Bronchial epithelial cell (primary cell): ENCODE results near the gene EPHA3. TPM values are rescaled to one million over a fixed set of nuclear protein-coding genes. Genes with fewer than 3 reads are reported as not detected.
A peak's percentile ranks its signal among the peaks of the same experiment; 100 is the strongest.

Source experiments
- DNase-seq: peaks from one replicate; pipeline ENCODE4 v3.0.0-alpha.2; 2010; ENCODE audit warnings: low read depth
- FAIRE-seq: peaks from 2 replicates; lab custom pipeline; 2011; peaks lifted over from hg19 to GRCh38; lab: Jason Lieb, UNC
- H3K27me3 ChIP-seq: 2 replicates; pipeline ENCODE4 v1.5.1; 2011; ENCODE audit warnings: low read length; ENCODE audit not compliant: control insufficient read depth, insufficient read depth
- H3K36me3 ChIP-seq: 2 replicates; pipeline ENCODE4 v1.5.1; 2011; ENCODE audit warnings: low read length; ENCODE audit not compliant: control insufficient read depth, insufficient read depth
- H3K4me3 ChIP-seq: 2 replicates; pipeline ENCODE4 v1.5.1; 2011; ENCODE audit warnings: mild to moderate bottlenecking, low read depth, low read length, control low read depth
- total RNA-seq: library from RNA; depleted of rRNA; stranded (reverse); fragments of >200 nt; gene quantifications from 2 replicates; pipeline ENCODE4 v1.2.1, GENCODE V29; 2014
- TF ChIP-seq, protein P1 (sequence below): IDR thresholded peaks from 2 replicates; pipeline ENCODE4 v1.5.1; 2011; ENCODE audit warnings: mild to moderate bottlenecking, moderate library complexity, low read length, control low read depth, inconsistent platforms; ENCODE audit not compliant: insufficient read depth, severe bottlenecking

Gene EPHA3
- total RNA-seq = under 0.01 TPM in 2 replicates

DNA sequence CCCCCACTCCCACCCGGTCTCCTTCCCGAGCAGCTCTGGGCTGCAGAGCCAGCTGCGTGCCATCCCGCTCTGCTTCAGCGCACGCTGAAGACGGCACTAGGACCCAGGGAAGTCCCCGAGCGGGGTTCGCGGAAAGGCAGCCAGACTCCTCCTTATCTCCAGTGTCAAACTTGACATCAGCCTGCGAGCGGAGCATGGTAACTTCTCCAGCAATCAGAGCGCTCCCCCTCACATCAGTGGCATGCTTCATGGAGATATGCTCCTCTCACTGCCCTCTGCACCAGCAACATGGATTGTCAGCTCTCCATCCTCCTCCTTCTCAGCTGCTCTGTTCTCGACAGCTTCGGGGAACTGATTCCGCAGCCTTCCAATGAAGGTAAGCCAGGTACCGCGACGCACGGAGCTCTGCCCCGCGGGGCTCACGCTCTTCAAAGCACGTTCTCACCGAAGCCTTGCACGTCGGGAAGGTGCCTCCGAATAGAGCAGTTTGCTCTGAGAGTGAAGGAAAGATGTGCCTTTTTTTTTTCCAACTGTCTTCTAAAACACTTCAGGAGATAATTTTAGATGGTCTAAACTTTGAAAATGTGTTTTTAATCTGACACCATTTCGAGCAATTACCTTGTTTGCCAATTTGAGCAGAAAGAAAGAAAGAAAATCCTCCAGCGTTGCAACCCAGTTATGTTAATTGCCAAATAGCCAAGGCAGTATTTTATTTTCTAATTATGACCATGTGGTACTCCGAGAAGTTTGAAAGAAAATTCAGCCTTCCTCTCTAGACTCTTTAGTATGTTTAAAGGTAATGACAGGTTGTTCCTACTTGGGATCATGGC is at the start of gene EPHA3:
EPHA3 (plus strand) TSS at position 161 of the 830 bp plus-strand sequence; CDS start at position 289, 128 bp downstream.
- TF ChIP-seq, protein P1, sequence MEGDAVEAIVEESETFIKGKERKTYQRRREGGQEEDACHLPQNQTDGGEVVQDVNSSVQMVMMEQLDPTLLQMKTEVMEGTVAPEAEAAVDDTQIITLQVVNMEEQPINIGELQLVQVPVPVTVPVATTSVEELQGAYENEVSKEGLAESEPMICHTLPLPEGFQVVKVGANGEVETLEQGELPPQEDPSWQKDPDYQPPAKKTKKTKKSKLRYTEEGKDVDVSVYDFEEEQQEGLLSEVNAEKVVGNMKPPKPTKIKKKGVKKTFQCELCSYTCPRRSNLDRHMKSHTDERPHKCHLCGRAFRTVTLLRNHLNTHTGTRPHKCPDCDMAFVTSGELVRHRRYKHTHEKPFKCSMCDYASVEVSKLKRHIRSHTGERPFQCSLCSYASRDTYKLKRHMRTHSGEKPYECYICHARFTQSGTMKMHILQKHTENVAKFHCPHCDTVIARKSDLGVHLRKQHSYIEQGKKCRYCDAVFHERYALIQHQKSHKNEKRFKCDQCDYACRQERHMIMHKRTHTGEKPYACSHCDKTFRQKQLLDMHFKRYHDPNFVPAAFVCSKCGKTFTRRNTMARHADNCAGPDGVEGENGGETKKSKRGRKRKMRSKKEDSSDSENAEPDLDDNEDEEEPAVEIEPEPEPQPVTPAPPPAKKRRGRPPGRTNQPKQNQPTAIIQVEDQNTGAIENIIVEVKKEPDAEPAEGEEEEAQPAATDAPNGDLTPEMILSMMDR = no peak
- peak; percentile 56 for DNase-seq
- Histone ChIP-seq H3K36me3 (no peaks in the 10 kb centered on the region), H3K4me3 (peak within 1 kb of the TSS; percentile 35), H3K27me3 (peaks cover 2% of the 10 kb centered on the region)
- FAIRE-seq = no peak

DNA sequence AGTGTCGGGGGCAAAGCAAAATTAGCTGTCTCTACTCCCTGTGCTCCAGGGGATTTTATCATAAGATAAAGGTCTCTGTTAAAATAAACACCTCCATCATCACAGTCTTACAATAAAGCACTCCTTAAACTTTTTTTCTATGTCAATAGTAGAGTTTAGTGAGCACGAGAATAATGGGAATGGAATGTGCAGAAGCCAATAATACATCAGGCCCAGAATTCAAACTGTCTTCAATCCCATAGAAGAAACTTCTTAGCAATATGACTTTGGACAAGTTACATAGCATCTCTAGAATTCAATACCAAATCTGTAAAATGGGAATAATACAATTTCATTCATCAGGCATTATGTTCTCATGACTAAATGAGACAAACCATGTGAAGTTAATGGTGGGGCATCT is 49.0 kb upstream of the EPHA3 start:
- DNase-seq (no peak), FAIRE-seq (no peak)
- H3K27me3 ChIP-seq = no peaks in the 10 kb centered on the region

DNA sequence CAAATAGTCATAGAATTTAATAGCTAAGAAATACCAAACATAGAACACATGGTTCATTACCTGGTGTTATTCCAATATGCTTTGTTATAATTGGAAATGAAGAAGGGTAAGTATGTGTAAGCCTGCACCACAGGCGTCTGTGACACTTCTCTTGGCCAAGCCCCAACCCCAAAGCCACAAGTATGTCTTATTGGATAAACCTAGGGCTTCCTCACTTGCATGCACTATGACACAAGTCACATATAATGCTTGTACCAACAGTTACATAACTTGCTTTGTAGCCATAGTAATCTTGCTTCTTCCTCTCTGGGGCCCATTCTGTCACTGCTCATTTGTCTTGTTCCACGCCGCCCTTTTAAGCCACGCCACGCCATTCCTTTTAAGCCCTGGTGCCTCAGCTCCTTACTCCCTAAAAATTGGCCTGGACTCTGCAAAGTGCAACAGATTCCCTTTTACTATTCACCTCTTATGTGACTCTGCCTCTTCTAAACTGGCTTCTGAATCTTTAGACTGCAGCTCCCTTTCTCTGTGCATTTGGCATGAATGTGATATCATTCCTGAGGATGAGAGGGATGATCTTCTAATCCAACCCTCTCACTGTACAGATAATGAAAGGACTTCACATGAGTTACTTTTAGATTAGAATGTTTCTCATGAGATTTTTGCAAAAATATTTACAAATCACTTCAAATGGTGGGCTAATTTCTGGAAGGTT is 48.1 kb upstream of the EPHA3 start:
- TF ChIP-seq, protein P1 = no peak
- no peaks in the 10 kb centered on the region for H3K27me3 ChIP-seq
- DNase-seq (peak; percentile 17), FAIRE-seq (no peak)
- H3K36me3 ChIP-seq = no peaks in the 10 kb centered on the region
- no peak overlapping the region for H3K4me3 ChIP-seq

More for the DNA sequence above, 49.0 kb upstream of the EPHA3 start:
- no peaks in the 10 kb centered on the region for H3K36me3 ChIP-seq
- TF ChIP-seq, protein P1 = no peak
- no peak overlapping the region for H3K4me3 ChIP-seq

DNA sequence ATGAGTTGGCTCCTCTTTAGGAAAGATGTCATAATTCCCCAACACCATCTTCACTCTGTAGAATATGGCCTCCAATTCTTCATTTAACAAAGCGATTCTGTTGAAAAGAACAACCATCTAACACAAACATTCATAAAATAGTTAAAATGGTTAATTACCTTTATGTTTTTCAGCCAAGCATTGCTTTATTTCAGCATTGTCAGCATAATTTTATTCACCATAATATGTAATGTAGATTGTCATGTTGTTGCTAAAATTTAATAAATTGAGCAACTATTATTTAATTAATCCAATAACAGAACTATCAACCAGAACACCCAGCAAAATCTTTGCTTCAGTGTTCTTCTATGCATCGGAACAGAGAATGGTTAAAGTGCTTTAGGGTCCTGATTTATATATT is 46.2 kb upstream of the EPHA3 start:
- Histone ChIP-seq H3K4me3 (no peak overlapping the region), H3K36me3 (no peaks in the 10 kb centered on the region), H3K27me3 (no peaks in the 10 kb centered on the region)
- DNase-seq (no peak), FAIRE-seq (no peak)
- TF ChIP-seq, protein P1 = no peak

DNA sequence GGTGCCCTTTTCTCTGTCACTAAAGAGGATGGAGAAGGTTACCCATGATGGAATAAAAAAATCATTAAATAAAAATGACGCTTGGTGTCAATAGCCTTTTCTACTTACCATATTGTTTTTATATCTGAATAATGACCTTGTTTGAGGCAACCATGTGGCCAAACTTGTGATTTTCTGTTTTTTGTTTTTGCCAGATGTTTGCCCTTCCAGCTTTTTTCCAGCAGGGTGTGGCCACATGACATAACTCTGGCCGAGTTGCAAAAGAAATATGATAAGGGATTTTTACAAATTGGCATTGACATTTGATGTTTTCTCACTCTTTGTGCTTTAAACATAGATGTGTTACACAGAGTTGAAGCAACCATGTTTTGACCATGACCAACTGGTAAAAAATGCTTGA is 39.7 kb upstream of the EPHA3 start:
- TF ChIP-seq, protein P1 = no peak
- DNase-seq = no peak
- H3K27me3 ChIP-seq = no peaks in the 10 kb centered on the region
- no peak overlapping the region for H3K4me3 ChIP-seq
- H3K36me3 ChIP-seq = no peaks in the 10 kb centered on the region
- FAIRE-seq = no peak
